GM18951 (cell line): Measurements from ENCODE around the gene CD300E.

Source experiments
- POLR2A ChIP-seq: IDR thresholded peaks from 4 replicates; pipeline ENCODE4 v1.6.1; 2011; ENCODE audit warnings: mild to moderate bottlenecking; ENCODE audit not compliant: insufficient read length, insufficient read depth; ENCODE audit errors: extremely low read depth
- in situ Hi-C: fragments of 300-500 bp; cut with MboI; formaldehyde crosslinking; loops from one replicate; pipeline ENCODE4 v1.12.0; 2022; ENCODE audit warnings: low sequenced_read_pairs, mixed read lengths, inconsistent platforms; ENCODE audit not compliant: unreplicated experiment

CD300E gene

GRCh38 chr17:74623693-74624093, at the start of gene CD300E:
TSS of gene CD300E (minus strand) at chr17:74623738. CDS start at chr17:74623621, 117 bp downstream.
- no peak for TF ChIP-seq POLR2A
- in situ Hi-C loops: no loop called here

GRCh38 chr17:74671031-74671771, 47.7 kb upstream of the CD300E start:
- no peak for TF ChIP-seq POLR2A
- in situ Hi-C loops: no loop called here

DNA sequence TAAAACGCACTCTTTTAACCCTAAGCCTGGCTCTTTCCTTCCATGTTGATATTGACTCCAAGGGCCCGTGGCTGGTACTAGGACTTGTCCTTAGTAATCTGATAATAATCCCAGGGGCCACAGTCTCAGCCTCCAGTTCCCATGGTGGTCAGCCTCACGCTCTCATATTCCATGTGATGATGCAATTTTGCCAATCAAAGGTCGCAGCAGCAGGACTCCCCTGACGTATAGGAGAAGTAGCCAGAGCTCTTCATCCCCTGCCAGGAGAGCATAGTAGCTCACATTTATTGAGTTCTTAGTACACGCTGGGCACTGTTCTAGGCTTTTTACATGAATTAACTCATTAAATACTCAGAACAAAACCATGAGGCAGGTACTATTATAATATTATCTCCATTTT, 46.8 kb upstream of the CD300E start:
- TF ChIP-seq POLR2A: no peak
- in situ Hi-C loops: no loop called here

GRCh38 chr17:74663561-74663960, 40.0 kb upstream of the CD300E start:
- TF ChIP-seq POLR2A: no peak
- in situ Hi-C loops: no loop called here

DNA sequence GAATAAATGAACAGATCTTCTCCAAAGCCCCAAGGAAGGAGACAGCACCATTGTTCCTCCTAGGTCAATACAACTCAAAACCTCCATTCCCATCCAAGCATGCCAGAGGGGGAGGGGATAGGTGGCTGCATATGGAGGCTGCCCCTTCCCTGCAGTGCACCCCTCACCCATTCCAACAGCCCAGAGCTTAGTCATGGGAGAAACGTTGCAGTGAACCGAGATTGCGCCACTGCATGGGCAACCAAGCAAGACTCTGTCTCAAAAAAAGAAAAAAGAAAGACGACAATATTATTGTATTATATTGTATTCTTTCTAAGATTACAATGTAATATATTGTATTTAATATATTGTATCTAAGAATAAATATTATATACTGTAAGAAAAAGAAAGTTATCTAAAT, 36.4 kb upstream of the CD300E start:
- in situ Hi-C loops: loop anchor here (10.0 kb wide), 1 partner anchor 75 kb away; the partner anchor contains the start of gene RAB37
- no peak for TF ChIP-seq POLR2A

- in situ Hi-C loops: loop anchor here (10.0 kb wide), 1 partner anchor 76 kb away; the partner anchor contains the start of gene RAB37
- TF ChIP-seq POLR2A: no peak
Measured at GRCh38 chr17:74658620-74659019, 35.1 kb upstream of the CD300E start.

DNA sequence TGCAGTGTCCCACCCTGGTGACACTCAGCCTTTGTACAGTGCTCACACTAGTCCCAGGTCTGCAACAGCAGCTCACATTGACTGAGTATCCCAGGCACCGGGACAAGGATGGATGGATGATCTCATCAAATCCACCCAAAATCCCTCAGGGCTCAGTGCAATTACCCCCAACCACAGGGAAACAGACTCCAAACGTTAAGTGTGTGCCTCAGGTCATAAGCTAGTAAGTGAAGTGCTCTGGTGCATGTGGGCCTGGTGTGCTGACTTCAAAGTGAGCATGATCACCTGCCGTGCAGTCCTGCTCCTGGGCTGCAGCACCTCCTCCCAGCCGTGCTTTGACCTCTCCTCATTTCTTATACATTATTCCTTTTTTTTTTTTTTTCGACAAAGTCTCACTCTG, 31.2 kb upstream of the CD300E start:
- no peak for TF ChIP-seq POLR2A
- in situ Hi-C loops: loop anchor here (10.0 kb wide), 1 partner anchor 80 kb away; the partner anchor contains the start of gene RAB37

DNA sequence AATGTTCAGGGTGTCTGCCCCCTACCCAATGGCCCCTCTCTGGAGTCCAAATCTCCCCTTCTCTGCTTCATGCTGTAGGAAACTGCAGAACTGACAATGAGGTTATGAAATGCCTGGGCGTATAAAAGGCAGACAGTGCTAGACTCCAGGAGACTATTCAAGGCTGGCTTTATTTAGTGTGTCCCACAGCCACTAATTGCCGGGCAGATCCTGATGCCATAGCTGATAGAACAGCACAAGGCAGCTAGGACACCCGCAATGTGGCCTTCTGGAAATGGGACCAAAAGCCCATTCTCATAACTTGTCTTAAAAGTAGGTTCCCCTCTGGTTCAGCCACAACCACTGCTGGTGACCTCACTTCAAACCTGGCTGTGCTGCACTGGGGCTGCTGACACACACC, 28.5 kb upstream of the CD300E start:
- in situ Hi-C loops: loop anchor here (10.0 kb wide), 1 partner anchor 83 kb away; the partner anchor contains the start of gene RAB37

GRCh38 chr17:74649909-74650308, 26.4 kb upstream of the CD300E start:
- in situ Hi-C loops: loop anchor here (10.0 kb wide), 1 partner anchor 85 kb away; the partner anchor contains the start of gene RAB37
- TF ChIP-seq POLR2A: no peak

More for the DNA sequence above, 28.5 kb upstream of the CD300E start:
- no peak for TF ChIP-seq POLR2A

DNA sequence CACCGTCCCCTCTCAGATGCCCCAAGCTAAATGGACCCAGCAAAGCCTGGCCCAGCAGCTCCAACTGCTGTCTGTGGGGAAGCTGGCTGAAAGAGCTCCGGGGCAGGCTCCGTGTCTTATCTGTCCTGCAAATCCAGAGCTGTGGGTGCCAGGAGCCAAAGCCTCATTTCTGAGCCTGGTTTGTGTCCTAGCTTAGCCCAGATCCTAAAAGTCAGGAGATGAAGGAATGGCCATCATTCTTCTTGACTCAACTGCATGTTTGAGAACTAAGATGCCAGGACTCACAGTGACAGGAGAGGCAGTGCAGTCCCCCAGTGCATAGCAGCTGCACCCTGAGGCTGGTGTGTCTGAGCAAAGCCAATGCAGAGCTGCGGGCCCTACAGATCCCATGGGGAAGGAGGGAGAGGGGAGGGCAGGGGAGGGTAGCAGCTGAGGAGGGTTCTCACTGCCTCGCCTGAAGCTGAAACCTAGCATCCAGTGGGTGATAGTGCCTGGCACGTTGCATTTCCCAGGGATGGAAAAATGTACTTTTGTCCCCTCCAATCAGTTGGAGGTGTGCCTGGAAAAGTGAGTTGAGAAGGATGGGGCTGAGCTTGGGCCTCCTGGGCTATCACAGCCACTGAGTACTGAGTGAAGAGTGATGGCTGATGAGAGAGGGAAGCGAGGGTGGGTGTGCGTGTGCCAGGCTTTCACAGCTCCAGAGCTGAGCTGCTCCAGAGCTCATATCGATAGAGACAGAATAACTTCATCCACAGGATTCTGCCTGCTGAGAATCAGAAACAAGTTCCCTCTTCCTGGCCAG, 24.5 kb upstream of the CD300E start:
- no peak for TF ChIP-seq POLR2A

GRCh38 chr17:74646231-74646630, 22.7 kb upstream of the CD300E start:
- no peak for TF ChIP-seq POLR2A
- in situ Hi-C loops: no loop called here

More for the DNA sequence above, 24.5 kb upstream of the CD300E start:
- in situ Hi-C loops: no loop called here

GRCh38 chr17:74645010-74645409, 21.5 kb upstream of the CD300E start:
- no peak for TF ChIP-seq POLR2A
- in situ Hi-C loops: no loop called here

DNA sequence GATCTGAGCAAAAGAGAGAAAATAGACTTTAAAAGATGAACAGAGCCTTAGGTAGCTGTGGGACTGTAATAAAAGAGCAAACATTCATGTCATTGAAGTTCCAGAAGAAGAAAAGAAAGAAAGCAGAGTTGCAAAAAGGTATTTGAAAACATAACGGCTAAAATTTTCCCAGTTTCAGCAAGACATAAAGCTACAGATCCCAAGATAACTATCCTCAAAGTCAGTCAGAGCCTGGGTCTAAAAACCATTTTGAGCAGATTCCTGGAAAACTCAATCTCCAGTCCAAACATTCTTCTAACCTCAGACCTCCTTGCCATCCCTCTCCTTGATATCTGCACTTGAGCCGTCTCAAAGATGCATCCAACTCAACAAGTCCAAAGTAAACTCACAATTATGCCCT, 20.9 kb upstream of the CD300E start:
- in situ Hi-C loops: no loop called here

More for the DNA sequence above, 20.9 kb upstream of the CD300E start:
- no peak for TF ChIP-seq POLR2A
